GM10248 (cell line): ENCODE measurements around the gene WDHD1.
"Not testable (repeated sequence)": the region's sequence is repeated elsewhere in the genome, so short reads cannot be mapped to it uniquely, and the experiment has no call there.

Experiments used
- CTCF ChIA-PET: fragments of 300-600 bp; sonication (Branson Sonifier 250); formaldehyde crosslinking; extraction: SDS; loops from one replicate; lab custom pipeline; 2021; ENCODE audit warnings: antibody characterized with exemption; lab: Yijun Ruan, JAX
- POLR2A ChIA-PET: fragments of 350-650 bp; sonication (Branson Sonifier 250); formaldehyde crosslinking; extraction: SDS; loops from one replicate; lab custom pipeline; 2020; ENCODE audit warnings: antibody characterized with exemption; lab: Yijun Ruan, JAX
- DNase-seq: peaks from one replicate; pipeline ENCODE4 v3.0.0; 2012; ENCODE audit errors: extremely low spot score
- TF ChIP-seq, protein P1 (sequence below): IDR thresholded peaks from 2 replicates; pipeline ENCODE4 v1.5.1; 2012; ENCODE audit warnings: mild to moderate bottlenecking, low read depth; ENCODE audit errors: extremely low read depth, missing control alignments, control extremely low read depth

Gene WDHD1

DNA sequence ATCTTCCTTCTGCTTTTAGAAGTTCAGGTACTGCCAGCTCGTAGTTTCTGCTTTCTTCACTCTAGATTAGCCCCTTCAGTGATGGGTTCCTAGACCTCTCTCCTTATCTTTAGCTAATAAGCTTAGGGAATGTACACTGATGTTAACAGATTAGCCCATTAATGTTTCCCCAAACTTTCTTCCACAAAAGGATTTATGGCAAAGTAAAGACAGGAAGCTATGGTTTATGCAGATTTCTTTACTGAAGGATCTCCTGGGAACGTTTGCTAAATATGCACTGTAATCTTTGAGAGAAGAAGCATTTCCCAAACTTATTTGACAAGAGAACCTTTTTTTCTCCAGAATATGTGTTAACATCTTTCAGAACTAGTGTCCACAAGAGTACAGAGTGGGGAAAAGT is 4.3 kb upstream of the WDHD1 start:
- ChIA-PET POLR2A (interaction anchor here (1.4 kb wide), 1 partner anchor 20 kb away, joined by 4 read pairs; the partner anchor contains the start of gene MAPK1IP1L), CTCF (interaction anchor here (1.6 to 4.2 kb wide), 5 partner anchors 11 to 30 kb away, joined by 4 to 40 read pairs (median 6); partner anchors contain the start of gene MAPK1IP1L)
- TF ChIP-seq, protein P1, sequence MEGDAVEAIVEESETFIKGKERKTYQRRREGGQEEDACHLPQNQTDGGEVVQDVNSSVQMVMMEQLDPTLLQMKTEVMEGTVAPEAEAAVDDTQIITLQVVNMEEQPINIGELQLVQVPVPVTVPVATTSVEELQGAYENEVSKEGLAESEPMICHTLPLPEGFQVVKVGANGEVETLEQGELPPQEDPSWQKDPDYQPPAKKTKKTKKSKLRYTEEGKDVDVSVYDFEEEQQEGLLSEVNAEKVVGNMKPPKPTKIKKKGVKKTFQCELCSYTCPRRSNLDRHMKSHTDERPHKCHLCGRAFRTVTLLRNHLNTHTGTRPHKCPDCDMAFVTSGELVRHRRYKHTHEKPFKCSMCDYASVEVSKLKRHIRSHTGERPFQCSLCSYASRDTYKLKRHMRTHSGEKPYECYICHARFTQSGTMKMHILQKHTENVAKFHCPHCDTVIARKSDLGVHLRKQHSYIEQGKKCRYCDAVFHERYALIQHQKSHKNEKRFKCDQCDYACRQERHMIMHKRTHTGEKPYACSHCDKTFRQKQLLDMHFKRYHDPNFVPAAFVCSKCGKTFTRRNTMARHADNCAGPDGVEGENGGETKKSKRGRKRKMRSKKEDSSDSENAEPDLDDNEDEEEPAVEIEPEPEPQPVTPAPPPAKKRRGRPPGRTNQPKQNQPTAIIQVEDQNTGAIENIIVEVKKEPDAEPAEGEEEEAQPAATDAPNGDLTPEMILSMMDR, result no peak
- DNase-seq, result no peak

- TF ChIP-seq, protein P1, result no peak
- no peak for DNase-seq
- CTCF ChIA-PET, result interaction anchor here (0.9 to 3.7 kb wide), 4 partner anchors 13 to 54 kb away, joined by 3 to 26 read pairs (median 7); partner anchors contain the start of gene MAPK1IP1L
- POLR2A ChIA-PET, result no interaction called here
Measured at GRCh38 chr14:55028476-55028875, 1.6 kb upstream of the WDHD1 start.

DNA sequence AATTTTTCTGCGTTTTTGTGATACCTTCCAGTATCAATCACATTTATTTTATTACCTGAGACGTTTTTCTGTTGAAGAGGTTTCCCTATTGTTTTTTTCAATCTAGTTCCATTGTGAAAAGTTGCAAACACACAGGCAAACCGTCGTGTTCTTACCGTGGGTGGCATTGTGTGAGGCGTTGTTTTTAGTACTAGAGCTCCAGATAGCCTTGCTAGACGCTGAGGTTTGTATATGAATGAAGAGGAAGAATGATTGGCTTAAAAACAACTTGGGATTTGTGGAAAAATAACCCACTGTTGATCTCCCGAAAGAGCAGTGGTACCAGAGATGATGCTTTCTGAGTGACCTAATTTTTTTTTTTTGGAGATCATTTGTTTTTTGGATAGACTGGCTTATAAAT is 1.2 kb upstream of the WDHD1 start:
- CTCF ChIA-PET, result interaction anchor here (0.9 to 3.7 kb wide), 4 partner anchors 13 to 54 kb away, joined by 3 to 26 read pairs (median 7); partner anchors contain the start of gene MAPK1IP1L
- TF ChIP-seq, protein P1, result no peak
- DNase-seq, result no peak
- POLR2A ChIA-PET, result no interaction called here

DNA sequence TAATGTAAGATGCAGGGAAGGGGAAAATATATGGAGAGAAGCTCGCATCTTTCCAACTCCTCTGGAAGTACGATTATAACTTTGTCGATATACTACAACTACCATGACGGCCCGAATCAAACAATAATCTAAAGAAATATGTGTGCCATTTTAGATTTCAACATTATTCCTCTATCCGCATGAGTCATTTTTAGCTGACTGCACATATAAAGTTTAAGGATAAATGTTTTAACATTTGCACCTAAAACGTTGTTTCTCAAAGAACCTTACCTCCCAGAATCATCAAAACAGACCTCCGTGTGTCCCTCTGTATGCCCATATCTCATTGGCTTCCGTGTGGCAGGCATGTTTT is 482 bp downstream of the WDHD1 start:
- no peak for DNase-seq
- POLR2A ChIA-PET, result interaction anchor here (0.6 to 1.4 kb wide), 4 partner anchors 11 to 124 kb away, joined by 3 to 7 read pairs (median 3); partner anchors contain the start of genes GCH1 and MAPK1IP1L
- CTCF ChIA-PET, result interaction anchor here (0.8 to 3.7 kb wide), 9 partner anchors 11 to 133 kb away, joined by 3 to 26 read pairs (median 4); partner anchors contain the start of gene MAPK1IP1L

GRCh38 chr14:55025948-55026347 is 951 bp downstream of the WDHD1 start:
- CTCF ChIA-PET, result interaction anchor here (1.5 to 3.7 kb wide), 4 partner anchors 11 to 40 kb away, joined by 4 to 26 read pairs (median 8); partner anchors contain the start of gene MAPK1IP1L

More for the DNA sequence above, 482 bp downstream of the WDHD1 start:
- TF ChIP-seq, protein P1, result no peak

DNA sequence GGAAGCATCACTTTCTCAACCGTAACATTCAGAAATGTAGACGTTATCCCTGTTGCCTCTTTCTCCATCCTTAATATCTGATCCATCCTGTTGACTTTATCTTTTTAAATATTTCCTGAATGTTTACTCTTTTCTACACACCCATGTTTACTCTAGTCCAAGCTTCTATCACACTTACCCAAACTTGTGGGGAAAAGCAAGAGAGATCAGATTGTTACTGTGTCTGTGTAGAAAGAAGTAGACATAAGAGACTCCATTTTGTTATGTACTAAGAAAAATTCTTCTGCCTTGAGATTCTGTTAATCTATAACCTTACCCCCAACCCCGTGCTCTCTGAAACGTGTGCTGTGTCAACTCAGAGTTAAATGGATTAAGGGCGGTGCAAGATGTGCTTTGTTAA is 2.5 kb downstream of the WDHD1 start:
- DNase-seq, CTCF ChIA-PET, POLR2A ChIA-PET: not testable (repeated sequence)

More at GRCh38 chr14:55025948-55026347, 951 bp downstream of the WDHD1 start:
- DNase-seq, result no peak
- TF ChIP-seq, protein P1, result no peak
- POLR2A ChIA-PET, result no interaction called here

DNA sequence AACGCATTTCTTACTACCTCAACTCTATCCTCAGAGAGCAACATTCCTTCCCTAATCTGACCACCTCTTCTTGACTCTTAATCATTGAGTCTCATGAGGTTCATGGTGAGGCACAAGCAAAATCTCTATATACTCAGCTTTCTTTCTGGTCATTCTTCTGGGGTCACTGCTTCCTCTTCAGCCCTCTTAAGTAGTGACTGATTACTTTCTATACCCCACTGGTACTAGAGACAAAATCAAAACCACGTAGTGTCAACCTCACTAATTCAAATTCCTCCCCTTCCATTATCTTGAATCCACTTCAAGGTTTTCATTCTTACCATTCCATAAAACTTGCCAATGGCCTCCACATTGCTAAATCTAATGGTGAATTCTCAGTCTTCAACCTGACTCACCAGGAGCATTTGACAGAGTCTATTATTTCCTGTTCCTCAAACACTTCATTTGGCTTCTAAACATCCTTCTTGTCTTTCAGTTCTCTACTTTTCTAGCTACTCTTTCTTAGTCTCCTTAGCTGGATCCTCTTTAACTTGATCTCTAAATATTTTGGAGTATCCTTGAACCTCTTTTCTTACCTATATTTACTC is 6.8 kb downstream of the WDHD1 start:
- ChIA-PET POLR2A (no interaction called here), CTCF (interaction anchor here (0.7 kb wide), 1 partner anchor 31 kb away, joined by 3 read pairs; no protein-coding TSS in a partner anchor)
- TF ChIP-seq, protein P1, result no peak
- DNase-seq, result no peak
